Ishikawa (cell line): ENCODE measurements around the gene MAP1B.

ENCODE experiments used
- CEBPB ChIP-seq: IDR thresholded peaks from 2 replicates; pipeline ENCODE4 v1.6.1; 2012
- CREB1 ChIP-seq: IDR thresholded peaks from 2 replicates; pipeline ENCODE4 v1.6.1; 2012; ENCODE audit warnings: low read depth
- EP300 ChIP-seq: IDR thresholded peaks from 2 replicates; pipeline ENCODE4 v1.6.1; 2012; ENCODE audit warnings: borderline replicate concordance
- FOXM1 ChIP-seq: IDR thresholded peaks from 2 replicates; pipeline ENCODE4 v1.6.1; 2012; ENCODE audit warnings: low read depth, borderline replicate concordance
- RAD21 ChIP-seq: IDR thresholded peaks from 2 replicates; pipeline ENCODE4 v1.6.1; 2012; ENCODE audit warnings: low read depth
- TAF1 ChIP-seq: IDR thresholded peaks from 2 replicates; pipeline ENCODE4 v1.6.1; 2012; ENCODE audit warnings: low read depth, mild to moderate bottlenecking
- TCF12 ChIP-seq: IDR thresholded peaks from 2 replicates; pipeline ENCODE4 v1.6.1; 2012; ENCODE audit warnings: low read depth
- YY1 ChIP-seq: IDR thresholded peaks from 2 replicates; pipeline ENCODE4 v1.6.1; 2012; ENCODE audit warnings: low read depth
- ZBTB7A ChIP-seq: IDR thresholded peaks from 2 replicates; pipeline ENCODE4 v1.6.1; 2012; ENCODE audit warnings: low read depth
- TF ChIP-seq, protein P1 (sequence below): IDR thresholded peaks from 2 replicates; pipeline ENCODE4 v1.6.1; 2012; ENCODE audit warnings: low read depth, mild to moderate bottlenecking
- TF ChIP-seq, protein P2 (sequence below): IDR thresholded peaks from 2 replicates; pipeline ENCODE4 v1.6.1; 2012
- TF ChIP-seq, protein P3 (sequence below): IDR thresholded peaks from 2 replicates; pipeline ENCODE4 v1.6.1; 2012

DNA sequence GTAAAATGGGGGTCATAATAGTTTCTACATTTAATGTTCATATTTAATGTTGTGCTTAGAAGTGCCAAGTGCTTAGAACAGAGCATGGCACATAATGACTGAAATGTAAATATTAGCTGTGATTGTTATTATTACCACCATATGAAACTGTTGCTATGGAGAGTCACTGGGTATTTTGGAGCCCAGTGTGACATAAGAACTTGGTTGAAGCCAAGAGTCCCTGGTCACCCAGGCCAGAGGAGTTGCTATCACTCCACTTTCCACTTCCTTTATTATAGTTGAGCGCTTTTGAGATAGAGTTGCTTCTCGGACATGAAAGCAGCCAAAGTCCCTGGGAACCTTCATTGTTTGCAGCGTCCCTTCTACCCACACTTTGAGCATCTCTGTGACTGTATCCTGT lies 77.1 kb downstream of the MAP1B start:
- TF ChIP-seq, protein P1, sequence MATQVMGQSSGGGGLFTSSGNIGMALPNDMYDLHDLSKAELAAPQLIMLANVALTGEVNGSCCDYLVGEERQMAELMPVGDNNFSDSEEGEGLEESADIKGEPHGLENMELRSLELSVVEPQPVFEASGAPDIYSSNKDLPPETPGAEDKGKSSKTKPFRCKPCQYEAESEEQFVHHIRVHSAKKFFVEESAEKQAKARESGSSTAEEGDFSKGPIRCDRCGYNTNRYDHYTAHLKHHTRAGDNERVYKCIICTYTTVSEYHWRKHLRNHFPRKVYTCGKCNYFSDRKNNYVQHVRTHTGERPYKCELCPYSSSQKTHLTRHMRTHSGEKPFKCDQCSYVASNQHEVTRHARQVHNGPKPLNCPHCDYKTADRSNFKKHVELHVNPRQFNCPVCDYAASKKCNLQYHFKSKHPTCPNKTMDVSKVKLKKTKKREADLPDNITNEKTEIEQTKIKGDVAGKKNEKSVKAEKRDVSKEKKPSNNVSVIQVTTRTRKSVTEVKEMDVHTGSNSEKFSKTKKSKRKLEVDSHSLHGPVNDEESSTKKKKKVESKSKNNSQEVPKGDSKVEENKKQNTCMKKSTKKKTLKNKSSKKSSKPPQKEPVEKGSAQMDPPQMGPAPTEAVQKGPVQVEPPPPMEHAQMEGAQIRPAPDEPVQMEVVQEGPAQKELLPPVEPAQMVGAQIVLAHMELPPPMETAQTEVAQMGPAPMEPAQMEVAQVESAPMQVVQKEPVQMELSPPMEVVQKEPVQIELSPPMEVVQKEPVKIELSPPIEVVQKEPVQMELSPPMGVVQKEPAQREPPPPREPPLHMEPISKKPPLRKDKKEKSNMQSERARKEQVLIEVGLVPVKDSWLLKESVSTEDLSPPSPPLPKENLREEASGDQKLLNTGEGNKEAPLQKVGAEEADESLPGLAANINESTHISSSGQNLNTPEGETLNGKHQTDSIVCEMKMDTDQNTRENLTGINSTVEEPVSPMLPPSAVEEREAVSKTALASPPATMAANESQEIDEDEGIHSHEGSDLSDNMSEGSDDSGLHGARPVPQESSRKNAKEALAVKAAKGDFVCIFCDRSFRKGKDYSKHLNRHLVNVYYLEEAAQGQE = no peak
- no peak for TF ChIP-seq RAD21
- no peak for TF ChIP-seq CEBPB
- no peak for TF ChIP-seq YY1
- TF ChIP-seq TAF1 = no peak
- TF ChIP-seq, protein P2, sequence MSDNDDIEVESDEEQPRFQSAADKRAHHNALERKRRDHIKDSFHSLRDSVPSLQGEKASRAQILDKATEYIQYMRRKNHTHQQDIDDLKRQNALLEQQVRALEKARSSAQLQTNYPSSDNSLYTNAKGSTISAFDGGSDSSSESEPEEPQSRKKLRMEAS = no peak
- TF ChIP-seq, protein P3, sequence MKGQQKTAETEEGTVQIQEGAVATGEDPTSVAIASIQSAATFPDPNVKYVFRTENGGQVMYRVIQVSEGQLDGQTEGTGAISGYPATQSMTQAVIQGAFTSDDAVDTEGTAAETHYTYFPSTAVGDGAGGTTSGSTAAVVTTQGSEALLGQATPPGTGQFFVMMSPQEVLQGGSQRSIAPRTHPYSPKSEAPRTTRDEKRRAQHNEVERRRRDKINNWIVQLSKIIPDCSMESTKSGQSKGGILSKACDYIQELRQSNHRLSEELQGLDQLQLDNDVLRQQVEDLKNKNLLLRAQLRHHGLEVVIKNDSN = no peak
- TF ChIP-seq EP300 = no peak
- TF ChIP-seq CREB1 = no peak
- no peak for TF ChIP-seq TCF12
- no peak for TF ChIP-seq FOXM1
- TF ChIP-seq ZBTB7A = no peak
